Measurements from ENCODE around the gene RAP2B.
"Not testable (repeated sequence)": the region's sequence is repeated elsewhere in the genome, so short reads cannot be mapped to it uniquely, and the experiment has no call there.

GRCh38 chr3:153193786-153194476, 31.9 kb downstream of the RAP2B start:
- TF ChIP-seq CTCF, POLR2A (IDR thresholded peaks at IDR 0.05): not testable (repeated sequence)
